Body of pancreas (tissue), 4 donors: ENCODE measurements around the gene NDC80. TPM values are rescaled to one million over a fixed set of nuclear protein-coding genes. Genes with fewer than 3 reads are reported as not detected.
A peak's percentile ranks its signal among the peaks of the same experiment; 100 is the strongest.

Experiments used
- ATAC-seq: fragments of 150-250 bp; one replicate; pipeline ENCODE4 v1.9.1; 2016
- DNase-seq, 4 donors: peaks; one replicate each; pipeline ENCODE4 v3.0.0-alpha.2; 2019
- H3K27ac ChIP-seq, 4 donors: fragments of 200-600 bp; sonication (generic); 1 replicate in 3 of 4; 2 replicates in 1 of 4; pipeline versions ENCODE4 v1.5.1 to v1.6.1; 2016 to 2019; ENCODE audit warnings: mild to moderate bottlenecking in 1 of 4, mixed read lengths in 1 of 4, moderate library complexity in 1 of 4
- H3K27me3 ChIP-seq, 2 donors: fragments of 200-600 bp; sonication (generic); one replicate each; pipeline ENCODE4 v1.6.0; 2016; ENCODE audit warnings: mild to moderate bottlenecking in 1 of 2
- H3K36me3 ChIP-seq, 2 donors: fragments of 200-600 bp; sonication (generic); replicated peaks in 1 of 2; 2 replicates each; pipeline ENCODE4 v1.5.1; 2016; ENCODE audit warnings: low read depth in 2 of 2; ENCODE audit not compliant: insufficient read depth in 1 of 2
- H3K4me1 ChIP-seq: fragments of 200-600 bp; sonication (generic); one replicate; pipeline ENCODE4 v1.6.0; 2016
- H3K4me3 ChIP-seq, 2 donors: fragments of 200-600 bp; sonication (generic); 1 replicate in 1 of 2; 2 replicates in 1 of 2; pipeline ENCODE4 v1.5.1; 2016 to 2019
- H3K9me3 ChIP-seq, 3 donors: fragments of 200-600 bp; sonication (generic); 1 replicate in 2 of 3; 2 replicates in 1 of 3; pipeline ENCODE4 v1.5.1; 2016
- CTCF ChIP-seq, 7 experiments: fragments of 450-650 bp in 4 of 7; fragments of 200-600 bp in 3 of 7; sonication (generic) in 3 of 7; IDR thresholded peaks; one replicate each; pipeline ENCODE4 v1.5.1; 2016 to 2019; ENCODE audit warnings: antibody characterized with exemption in 7 of 7
- POLR2A ChIP-seq, 3 donors: fragments of 450-650 bp; IDR thresholded peaks; one replicate each; pipeline ENCODE4 v1.6.1; 2016; ENCODE audit warnings: antibody characterized with exemption in 3 of 3, mild to moderate bottlenecking in 2 of 3
- WGBS, 2 donors: methylation state at CpG; one replicate each; pipeline ENCODE4 v1.1.5; 2017; 5-methylcytosine and 5-hydroxymethylcytosine counted together
- intact Hi-C: fragments of 100-400 bp; cut with DNase I; formaldehyde crosslinking; loops from one replicate; pipeline ENCODE4 v1.15.1; 2023
- total RNA-seq, 2 donors: library from RNA; depleted of rRNA; stranded (reverse); fragments of >200 nt; gene quantifications; one replicate each; pipeline ENCODE4 v1.1.0, GENCODE V29; 2016

The NDC80 gene
- total RNA-seq, 2 donors from 2014 or later: not detected

- no peak overlapping the region for H3K4me3 ChIP-seq
- intact Hi-C loops: no loop called here
- DNase-seq: no peak
Observed at GRCh38 chr18:2589345-2590068, 18.1 kb downstream of the NDC80 start.

GRCh38 chr18:2590303-2590702, 18.9 kb downstream of the NDC80 start:
- Histone ChIP-seq H3K27ac (no peak overlapping the region), H3K9me3 (no peaks in the 10 kb centered on the region), H3K4me3 (no peak overlapping the region), H3K27me3 (no peaks in the 10 kb centered on the region), H3K4me1 (no peaks in the 10 kb centered on the region), H3K36me3 (no peaks in the 10 kb centered on the region)
- TF ChIP-seq POLR2A (IDR thresholded peaks at IDR 0.05) (no peak), CTCF (IDR thresholded peaks at IDR 0.05) (no peak)
- 90 to 92% methylated on average over 2 of the region's 2 CpGs for WGBS, 2 donors
- DNase-seq (no peak), ATAC-seq (no peak)
- intact Hi-C loops: no loop called here

More at GRCh38 chr18:2589345-2590068, 18.1 kb downstream of the NDC80 start:
- Histone ChIP-seq H3K27me3 (no peaks in the 10 kb centered on the region), H3K27ac (peak overlapping the region in 1 of 4 donors; percentile 10), H3K9me3 (no peaks in the 10 kb centered on the region), H3K36me3 (no peaks in the 10 kb centered on the region), H3K4me1 (no peaks in the 10 kb centered on the region)
- TF ChIP-seq CTCF (IDR thresholded peaks at IDR 0.05): no peak
- ATAC-seq: peak; percentile 47
- 79 to 80% methylated on average over 3 of the region's 3 CpGs for WGBS, 2 donors

GRCh38 chr18:2597639-2598038, 26.3 kb downstream of the NDC80 start:
- DNase-seq (no peak), ATAC-seq (no peak)
- Histone ChIP-seq H3K4me3 (no peak overlapping the region), H3K4me1 (no peaks in the 10 kb centered on the region), H3K36me3 (no peaks in the 10 kb centered on the region), H3K27me3 (no peaks in the 10 kb centered on the region), H3K27ac (no peak overlapping the region), H3K9me3 (no peaks in the 10 kb centered on the region)
- 85 to 92% methylated on average over 5 of the region's 5 CpGs for WGBS, 2 donors
- no peak for TF ChIP-seq CTCF (IDR thresholded peaks at IDR 0.05)
- intact Hi-C loops: no loop called here

GRCh38 chr18:2602844-2603243, 31.5 kb downstream of the NDC80 start:
- Histone ChIP-seq H3K9me3 (no peaks in the 10 kb centered on the region), H3K4me1 (peaks cover 5% of the 10 kb centered on the region), H3K27me3 (no peaks in the 10 kb centered on the region), H3K4me3 (no peak overlapping the region), H3K36me3 (no peaks in the 10 kb centered on the region), H3K27ac (no peak overlapping the region)
- ATAC-seq: no peak
- intact Hi-C loops: no loop called here
- no peak for DNase-seq
- TF ChIP-seq CTCF (IDR thresholded peaks at IDR 0.05) (no peak), POLR2A (IDR thresholded peaks at IDR 0.05) (no peak)

- peak overlapping the region in 1 of 4 donors; percentile 61 for H3K27ac ChIP-seq
- WGBS, 2 donors: 76 to 78% methylated on average over 2 of the region's 2 CpGs
- no peaks in the 10 kb centered on the region for H3K9me3 ChIP-seq
- H3K4me1 ChIP-seq: peaks cover 5% of the 10 kb centered on the region
- intact Hi-C loops: no loop called here
- TF ChIP-seq CTCF (IDR thresholded peaks at IDR 0.05): no peak
- TF ChIP-seq POLR2A (IDR thresholded peaks at IDR 0.05): no peak
- ATAC-seq (no peak), DNase-seq (no peak)
- H3K36me3 ChIP-seq: no peaks in the 10 kb centered on the region
- no peak overlapping the region for H3K4me3 ChIP-seq
- no peaks in the 10 kb centered on the region for H3K27me3 ChIP-seq
Observed at GRCh38 chr18:2606335-2606734, 35.0 kb downstream of the NDC80 start.
